H1 (cell line): Measurements from ENCODE around the gene SETDB2. TPM values are rescaled to one million over a fixed set of nuclear protein-coding genes. Genes with fewer than 3 reads are reported as not detected.

Experiments
- CTCF ChIA-PET: fragments of 300-600 bp; sonication (Branson Sonifier 250); formaldehyde crosslinking; loops from one replicate; lab custom pipeline; 2021; ENCODE audit not compliant: partially characterized antibody; lab: Charles Lee
- POLR2A ChIA-PET: fragments of 300-600 bp; sonication (Branson Sonifier 250); formaldehyde crosslinking; loops from one replicate; lab custom pipeline; 2021; ENCODE audit warnings: inconsistent platforms; ENCODE audit not compliant: partially characterized antibody; lab: Charles Lee
- DNase-seq, 2 experiments: peaks; one replicate each; pipeline versions ENCODE4 v3.0.0 to v3.0.0-alpha.2; 2010 to 2022; ENCODE audit warnings: low spot score in 2 of 2, low read depth in 1 of 2, mixed read lengths in 1 of 2
- FAIRE-seq: peaks from 2 replicates; lab custom pipeline; 2011; peaks lifted over from hg19 to GRCh38; lab: Jason Lieb, UNC
- H2AFZ ChIP-seq: 2 replicates; pipeline ENCODE4 v1.8.1; 2012; ENCODE audit warnings: low read length, inconsistent platforms
- H2AK5ac ChIP-seq: 2 replicates; pipeline ENCODE4 v1.6.1; 2013; ENCODE audit warnings: low read depth, low read length
- H2BK120ac ChIP-seq: replicated peaks from 2 replicates; pipeline ENCODE3; 2013; ENCODE audit warnings: low read depth, low read length, inconsistent platforms
- H2BK12ac ChIP-seq: 2 replicates; pipeline ENCODE4 v1.6.1; 2013; ENCODE audit warnings: low read depth, low read length
- H2BK15ac ChIP-seq: 2 replicates; pipeline ENCODE4 v1.6.1; 2013; ENCODE audit warnings: low read length
- H2BK20ac ChIP-seq: 2 replicates; pipeline ENCODE4 v1.6.1; 2013; ENCODE audit warnings: low read length
- H2BK5ac ChIP-seq: 2 replicates; pipeline ENCODE4 v1.6.1; 2013; ENCODE audit warnings: low read depth, low read length
- H3K14ac ChIP-seq: 2 replicates; pipeline ENCODE4 v1.6.1; 2013; ENCODE audit warnings: inconsistent platforms; ENCODE audit not compliant: insufficient read length
- H3K18ac ChIP-seq: 2 replicates; pipeline ENCODE4 v1.6.1; 2013; ENCODE audit warnings: low read length; ENCODE audit errors: extremely low read depth
- H3K23ac ChIP-seq: 2 replicates; pipeline ENCODE4 v1.6.1; 2013; ENCODE audit warnings: inconsistent platforms; ENCODE audit not compliant: insufficient read length
- H3K23me2 ChIP-seq: 2 replicates; pipeline ENCODE4 v1.6.1; 2013; ENCODE audit warnings: low read depth, low read length
- H3K27ac ChIP-seq: 2 replicates; pipeline ENCODE4 v1.6.1; 2011; ENCODE audit warnings: low read depth, low read length, inconsistent platforms
- H3K27me3 ChIP-seq, 4 experiments: replicated peaks in 1 of 4; 1 replicate in 1 of 4; 2 replicates in 3 of 4; pipeline versions ENCODE4 v1.6.1 to v1.8.1; 2011 to 2013; ENCODE audit warnings: low read length in 3 of 4, mild to moderate bottlenecking in 3 of 4, inconsistent platforms in 2 of 4, mixed read lengths in 2 of 4, moderate library complexity in 1 of 4; ENCODE audit not compliant: control insufficient read depth in 3 of 4, insufficient read depth in 3 of 4; ENCODE audit errors: extremely low read depth in 1 of 4
- H3K36me3 ChIP-seq, 4 experiments: 2 replicates each; pipeline versions ENCODE4 v1.6.1 to v1.8.1; 2011 to 2013; ENCODE audit warnings: mild to moderate bottlenecking in 4 of 4, low read length in 3 of 4, moderate library complexity in 2 of 4, control low read depth in 1 of 4, inconsistent platforms in 1 of 4; ENCODE audit not compliant: insufficient read depth in 4 of 4, control insufficient read depth in 2 of 4
- H3K4ac ChIP-seq: replicated peaks from 2 replicates; pipeline ENCODE3; 2013; ENCODE audit warnings: low read length, low read depth, mixed read lengths, inconsistent platforms; ENCODE audit not compliant: insufficient read length
- H3K4me1 ChIP-seq, 4 experiments: replicated peaks in 1 of 4; 1 replicate in 1 of 4; 2 replicates in 3 of 4; pipeline versions ENCODE4 v1.6.1 to v1.8.1; 2011 to 2013; ENCODE audit warnings: low read length in 3 of 4, inconsistent platforms in 2 of 4, mixed read lengths in 1 of 4; ENCODE audit not compliant: insufficient read depth in 4 of 4, control insufficient read depth in 3 of 4
- H3K4me2 ChIP-seq, 2 experiments: 2 replicates each; pipeline versions ENCODE4 v1.6.1 to v1.8.1; 2011 to 2013; ENCODE audit warnings: low read depth in 2 of 2, low read length in 2 of 2, control low read depth in 1 of 2, inconsistent platforms in 1 of 2, mild to moderate bottlenecking in 1 of 2; ENCODE audit not compliant: insufficient read depth in 1 of 2
- H3K4me3 ChIP-seq, 4 experiments: fragments of 200-600, 300-600 bp in 1 of 4; sonication (generic), shearing (Covaris generic), sonication (Bioruptor Twin) in 1 of 4; 2 replicates each; pipeline versions ENCODE4 v1.5.1 to v1.8.1; 2011 to 2016; ENCODE audit warnings: low read length in 4 of 4, low read depth in 3 of 4, control low read depth in 2 of 4, inconsistent platforms in 2 of 4, mild to moderate bottlenecking in 2 of 4, mixed read lengths in 1 of 4, moderate library complexity in 1 of 4; ENCODE audit not compliant: insufficient read depth in 2 of 4; ENCODE audit errors: extremely low read depth in 1 of 4
- H3K56ac ChIP-seq: replicated peaks from 2 replicates; pipeline ENCODE3; 2013; ENCODE audit warnings: low read depth, mild to moderate bottlenecking, mixed read lengths, low read length, inconsistent platforms; ENCODE audit not compliant: insufficient read length
- H3K79me1 ChIP-seq: 2 replicates; pipeline ENCODE4 v1.6.1; 2013; ENCODE audit warnings: low read depth, low read length, control low read depth
- H3K79me2 ChIP-seq, 2 experiments: 2 replicates each; pipeline versions ENCODE4 v1.6.1 to v1.8.1; 2012 to 2013; ENCODE audit warnings: low read length in 2 of 2, mild to moderate bottlenecking in 2 of 2, inconsistent platforms in 1 of 2; ENCODE audit not compliant: insufficient read depth in 2 of 2, control insufficient read depth in 1 of 2
- H3K9ac ChIP-seq, 4 experiments: replicated peaks in 1 of 4; 1 replicate in 1 of 4; 2 replicates in 3 of 4; pipeline versions ENCODE4 v1.6.1 to v1.8.1; 2011 to 2013; ENCODE audit warnings: low read depth in 3 of 4, low read length in 3 of 4, control low read depth in 2 of 4, mild to moderate bottlenecking in 2 of 4, moderate library complexity in 2 of 4, inconsistent platforms in 1 of 4; ENCODE audit errors: extremely low read depth in 1 of 4
- H3K9me3 ChIP-seq, 2 experiments: 2 replicates each; pipeline versions ENCODE4 v1.6.1 to v1.8.1; 2012 to 2013; ENCODE audit warnings: mild to moderate bottlenecking in 2 of 2, moderate library complexity in 2 of 2, control low read depth in 1 of 2, inconsistent platforms in 1 of 2, low read depth in 1 of 2, low read length in 1 of 2, mixed read lengths in 1 of 2; ENCODE audit not compliant: insufficient read depth in 2 of 2
- H4K20me1 ChIP-seq, 2 experiments: replicated peaks in 1 of 2; 2 replicates each; pipeline versions ENCODE3 to v1.8.1; 2011 to 2013; ENCODE audit warnings: inconsistent platforms in 2 of 2, low read length in 2 of 2, mild to moderate bottlenecking in 1 of 2; ENCODE audit not compliant: insufficient read depth in 2 of 2, control insufficient read depth in 1 of 2
- H4K5ac ChIP-seq: 2 replicates; pipeline ENCODE4 v1.6.1; 2013; ENCODE audit warnings: low read length, low read depth, mixed read lengths, inconsistent platforms; ENCODE audit not compliant: insufficient read length
- H4K8ac ChIP-seq: 2 replicates; pipeline ENCODE4 v1.8.0; 2013; ENCODE audit warnings: mild to moderate bottlenecking, moderate library complexity, low read length, inconsistent platforms; ENCODE audit not compliant: insufficient read depth; ENCODE audit errors: extremely low read depth
- H4K91ac ChIP-seq: replicated peaks from 2 replicates; pipeline ENCODE3; 2013; ENCODE audit warnings: low read length, mixed read lengths, inconsistent platforms; ENCODE audit not compliant: insufficient read length
- SP2 ChIP-seq: IDR thresholded peaks from 2 replicates; pipeline ENCODE4 v1.6.1; 2012; ENCODE audit warnings: mild to moderate bottlenecking, low read length, inconsistent platforms
- SUZ12 ChIP-seq: fragments of 200-600 bp; sonication (generic); IDR thresholded peaks from 2 replicates; pipeline ENCODE4 v1.6.1; 2012; ENCODE audit warnings: mild to moderate bottlenecking, inconsistent platforms, low read length, moderate library complexity, mixed read lengths
- WGBS, 2 experiments: shearing (Covaris generic) in 1 of 2; methylation state at CpG; one replicate each; pipeline versions ENCODE4 v1.1.6 to v1.1.7; 2013 to 2015; ENCODE audit warnings: low lambda C conversion rate in 2 of 2, mixed read lengths in 2 of 2, inconsistent platforms in 1 of 2, low coverage in 1 of 2, missing lambda C conversion rate in 1 of 2; ENCODE audit not compliant: insufficient replicate concordance in 2 of 2, insufficient coverage in 1 of 2, insufficient read length in 1 of 2; ENCODE audit errors: extremely low coverage in 1 of 2, missing lambda C conversion rate in 1 of 2; 5-methylcytosine and 5-hydroxymethylcytosine counted together
- polyA plus RNA-seq, 7 experiments: library from polyadenylated mRNA; depleted of rRNA in 3 of 7; stranded (reverse) in 5 of 7; unstranded in 2 of 7; fragments of >200 nt in 5 of 7; fragments of 200-250 nt in 2 of 7; gene quantifications; 1 replicate in 5 of 7; 2 replicates in 1 of 7; 4 replicates in 1 of 7; pipeline versions ENCODE4 v1.2.1 to v1.2.3, GENCODE V29; 2011 to 2013; ENCODE audit warnings: missing spikeins in 2 of 7, mixed read lengths in 2 of 7
- total RNA-seq: library from RNA; stranded (reverse); fragmentation: NEBNext Ultra II Directional; extraction: Animal tissue kit (Norgen Biotek cat#: 25700); gene quantifications from 2 replicates; pipeline ENCODE4 v1.2.1, GENCODE V29; 2021

SETDB2 gene
- total and polyA plus RNA-seq, 2 of the 8 experiments (the other 6 are each of a cell fraction or from before 2014, with no cell fraction given) = 1.2 to 6.1 TPM

DNA sequence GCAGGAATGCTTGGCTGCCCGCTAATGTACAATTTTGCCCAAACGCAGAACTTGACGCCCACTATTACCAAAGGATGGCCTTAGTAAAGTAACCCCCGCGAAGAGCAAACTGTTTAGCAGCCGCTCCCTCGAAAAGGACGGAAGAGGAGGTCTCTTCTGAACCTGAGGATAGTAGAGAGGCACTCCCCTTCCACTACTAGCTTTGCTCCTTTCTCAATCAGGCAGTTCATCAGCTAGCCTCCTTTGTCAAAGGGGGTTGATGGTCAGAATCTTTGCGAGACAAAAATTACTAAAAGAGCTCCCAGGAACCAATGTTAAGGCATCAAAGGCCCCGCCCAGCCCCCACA, 744 bp upstream of the SETDB2 start:
- Histone ChIP-seq H3K18ac (peak overlapping the region; percentile 95), H4K91ac (no peak overlapping the region), H3K23me2 (peaks cover 12% of the 10 kb centered on the region), H3K9me3 (no peaks in the 10 kb centered on the region), H3K4ac (no peak overlapping the region), H2AK5ac (no peak overlapping the region; the same call in 1 of the 2 replicates), H4K20me1 (no peaks in the 10 kb centered on the region), H4K8ac (peak overlapping the region; percentile 98; the same call in 1 of the 2 replicates), H3K4me3 (peak overlapping the region; percentile 89 to 96 (median 94)), H4K5ac (peak overlapping the region; percentile 12), H2BK15ac (no peak overlapping the region), H3K56ac (peak overlapping the region; percentile 92), H3K9ac (peak overlapping the region; percentile 83 to 98 (median 95)), H3K27ac (peak overlapping the region; percentile 99), H3K4me1 (peaks cover 0 to 3% (median 0%) of the 10 kb centered on the region in 4 experiments; a peak in 1 of 7 replicates), H2BK12ac (peak overlapping the region; percentile 96; the same call in 1 of the 2 replicates), H2AFZ (peak overlapping the region; percentile 91; the same call in 1 of the 2 replicates), H2BK20ac (no peak overlapping the region), H2BK5ac (peak overlapping the region; percentile 99), H3K4me2 (peak overlapping the region; percentile 80 to 98), H3K36me3 (no peaks in the 10 kb centered on the region), H3K23ac (no peak overlapping the region), H3K27me3 (no peaks in the 10 kb centered on the region), H2BK120ac (no peak overlapping the region), H3K79me1 (no peaks in the 10 kb centered on the region), H3K14ac (no peak overlapping the region), H3K79me2 (0 out of 4 replicates have a peak, but pooled peaks cover 0 to 4% of the 10 kb centered on the region in 2 experiments)
- FAIRE-seq (no peak), DNase-seq (no peak)
- 8% methylated on average over 10 of the region's 10 CpGs; no CpG with 5 or more reads in 1 of the 2 experiments for WGBS, 2 experiments
- ChIA-PET CTCF (interaction anchor here (0.7 to 1.6 kb wide), 4 partner anchors 50 to 143 kb away, joined by 3 to 5 read pairs (median 4); no protein-coding TSS in a partner anchor), POLR2A (interaction anchor here (0.6 to 3.3 kb wide), 13 partner anchors 10 to 349 kb away, joined by 3 to 19 read pairs (median 4); partner anchors contain the start of genes KPNA3, PHF11 and RCBTB1)
- TF ChIP-seq SP2 = no peak
- no peak for TF ChIP-seq SUZ12
